Nephron progenitor cell (in vitro differentiated cells): ENCODE results near the gene TBCEL.

Experiments
- DNase-seq: peaks from one replicate; pipeline ENCODE4 v3.0.0; 2021
- H3K27ac Mint-ChIP-seq: 2 replicates; pipeline ENCODE4 v1.8.0; 2021; ENCODE audit warnings: mild to moderate bottlenecking, moderate library complexity, mixed read lengths
- H3K27me3 Mint-ChIP-seq: 2 replicates; pipeline ENCODE4 v1.8.0; 2021; ENCODE audit warnings: mild to moderate bottlenecking, low read depth, mixed read lengths; ENCODE audit not compliant: poor library complexity
- H3K36me3 Mint-ChIP-seq: 2 replicates; pipeline ENCODE4 v1.8.0; 2021; ENCODE audit warnings: low read depth, mixed read lengths
- H3K4me1 Mint-ChIP-seq: 2 replicates; pipeline ENCODE4 v1.8.0; 2021; ENCODE audit warnings: mixed read lengths
- H3K4me3 Mint-ChIP-seq: 2 replicates; pipeline ENCODE4 v1.8.0; 2021; ENCODE audit warnings: mild to moderate bottlenecking, moderate library complexity, mixed read lengths
- H3K9me3 Mint-ChIP-seq: 2 replicates; pipeline ENCODE4 v1.8.0; 2021; ENCODE audit warnings: mild to moderate bottlenecking, moderate library complexity, mixed read lengths
- CTCF ChIP-seq: fragments of 200-600 bp; sonication (generic); IDR thresholded peaks from 2 replicates; pipeline ENCODE4 v1.5.0; 2021; ENCODE audit warnings: antibody characterized with exemption

Gene TBCEL

GRCh38 chr11:121134741-121135312, 110.9 kb downstream of the TBCEL start:
- no peak overlapping the region for H3K4me3 Mint-ChIP-seq
- no peak for DNase-seq
- H3K27me3 Mint-ChIP-seq: peaks cover 16% of the 10 kb centered on the region
- H3K36me3 Mint-ChIP-seq: no peaks in the 10 kb centered on the region
- peaks cover 5% of the 10 kb centered on the region for H3K4me1 Mint-ChIP-seq
- H3K27ac Mint-ChIP-seq: no peak overlapping the region
- no peak for TF ChIP-seq CTCF
- H3K9me3 Mint-ChIP-seq: no peaks in the 10 kb centered on the region

DNA sequence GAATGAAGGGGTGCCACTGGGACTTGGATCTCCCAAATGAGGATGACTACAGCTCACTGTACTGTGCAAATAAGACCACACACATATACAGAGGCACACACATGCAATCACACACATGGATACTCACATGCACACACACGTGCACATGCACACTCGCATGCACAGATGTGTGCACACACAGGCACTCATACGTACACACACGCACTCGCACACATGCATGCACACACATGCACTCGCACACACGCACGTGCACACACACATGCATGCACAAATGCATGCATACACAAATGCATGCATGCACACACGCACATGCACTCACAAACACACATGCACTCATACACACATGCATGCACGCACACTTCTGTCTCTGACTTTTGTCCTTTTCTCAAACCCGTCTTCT, 113.1 kb downstream of the TBCEL start:
- Mint-ChIP-seq H3K4me3 (no peak overlapping the region), H3K27ac (no peak overlapping the region), H3K36me3 (no peaks in the 10 kb centered on the region), H3K4me1 (peaks cover 5% of the 10 kb centered on the region), H3K27me3 (peaks cover 16% of the 10 kb centered on the region), H3K9me3 (no peaks in the 10 kb centered on the region)
- no peak for DNase-seq
- no peak for TF ChIP-seq CTCF

DNA sequence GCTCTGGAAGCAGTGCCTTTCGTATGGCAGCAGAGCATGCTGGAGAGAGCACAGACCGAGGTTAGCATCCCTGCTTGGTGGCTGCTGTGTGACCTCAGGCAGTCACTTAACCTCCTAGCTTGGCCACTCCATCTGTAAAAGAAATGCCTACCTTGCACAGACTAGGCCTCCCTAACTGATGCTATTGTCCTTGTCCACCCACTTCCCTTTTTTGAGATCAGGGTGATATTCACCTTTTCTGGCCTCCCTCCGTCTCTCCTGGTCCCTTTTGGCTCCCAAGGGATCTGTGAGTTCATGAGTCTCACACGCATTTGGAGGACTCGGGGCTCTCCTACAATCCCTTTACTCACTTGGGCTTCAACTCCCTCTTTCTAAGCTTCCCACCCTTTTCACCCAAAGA, 114.4 kb downstream of the TBCEL start:
- Mint-ChIP-seq H3K27me3 (peaks cover 13% of the 10 kb centered on the region), H3K9me3 (no peaks in the 10 kb centered on the region), H3K4me1 (peaks cover under 1% of the 10 kb centered on the region), H3K36me3 (no peaks in the 10 kb centered on the region), H3K27ac (no peak overlapping the region), H3K4me3 (no peak overlapping the region)
- no peak for TF ChIP-seq CTCF
- no peak for DNase-seq

GRCh38 chr11:121140369-121140768, 116.5 kb downstream of the TBCEL start:
- Mint-ChIP-seq H3K27ac (no peak overlapping the region), H3K9me3 (no peaks in the 10 kb centered on the region), H3K4me1 (peaks cover 11% of the 10 kb centered on the region), H3K4me3 (no peak overlapping the region), H3K27me3 (peaks cover 10% of the 10 kb centered on the region), H3K36me3 (no peaks in the 10 kb centered on the region)
- DNase-seq: no peak
- TF ChIP-seq CTCF: no peak
